HG03378 (cell line): Measurements from ENCODE around the gene RXRB.

ENCODE experiments used
- ATAC-seq: cut with Tn5 transposase; IDR thresholded peaks from one replicate; pipeline ENCODE4 v1.9.1; 2021; ENCODE audit warnings: mild to moderate bottlenecking, moderate library complexity; ENCODE audit not compliant: unreplicated experiment

The RXRB gene

GRCh38 chr6:33177552-33178446 lies 22.7 kb downstream of the RXRB start:
- ATAC-seq = no peak

GRCh38 chr6:33176906-33177305 lies 23.6 kb downstream of the RXRB start:
- ATAC-seq = no peak

GRCh38 chr6:33175436-33176069 lies 24.9 kb downstream of the RXRB start:
- no peak for ATAC-seq

GRCh38 chr6:33174784-33175183 lies 25.7 kb downstream of the RXRB start:
- ATAC-seq = no peak

GRCh38 chr6:33173535-33174180 lies 26.8 kb downstream of the RXRB start:
- ATAC-seq = no peak

GRCh38 chr6:33172688-33173534 lies 27.6 kb downstream of the RXRB start:
- ATAC-seq = no peak

GRCh38 chr6:33171880-33172687 lies 28.4 kb downstream of the RXRB start:
- ATAC-seq = no peak

GRCh38 chr6:33171016-33171879 lies 29.2 kb downstream of the RXRB start:
- ATAC-seq = no peak

GRCh38 chr6:33170176-33171015 lies 30.1 kb downstream of the RXRB start:
- no peak for ATAC-seq

GRCh38 chr6:33169291-33170175 lies 30.9 kb downstream of the RXRB start:
- ATAC-seq = no peak

GRCh38 chr6:33168639-33169038 lies 31.8 kb downstream of the RXRB start:
- no peak for ATAC-seq

- no peak for ATAC-seq
Measured at GRCh38 chr6:33168284-33168601, 32.2 kb downstream of the RXRB start.

- ATAC-seq = no peak
Measured at GRCh38 chr6:33167374-33168283, 32.8 kb downstream of the RXRB start.

- no peak for ATAC-seq
Measured at GRCh38 chr6:33166811-33167210, 33.7 kb downstream of the RXRB start.

GRCh38 chr6:33166363-33166762 lies 34.1 kb downstream of the RXRB start:
- no peak for ATAC-seq

- no peak for ATAC-seq
Measured at GRCh38 chr6:33165581-33166258, 34.7 kb downstream of the RXRB start.
